ENCODE data around the gene PRSS38. TPM values are rescaled to one million over a fixed set of nuclear protein-coding genes. Genes with fewer than 3 reads are reported as not detected.

Gene PRSS38
- polyA plus RNA-seq, 1 donor (not counting 4 experiments of a cell fraction or from before 2014, with no cell fraction given), result not detected

DNA sequence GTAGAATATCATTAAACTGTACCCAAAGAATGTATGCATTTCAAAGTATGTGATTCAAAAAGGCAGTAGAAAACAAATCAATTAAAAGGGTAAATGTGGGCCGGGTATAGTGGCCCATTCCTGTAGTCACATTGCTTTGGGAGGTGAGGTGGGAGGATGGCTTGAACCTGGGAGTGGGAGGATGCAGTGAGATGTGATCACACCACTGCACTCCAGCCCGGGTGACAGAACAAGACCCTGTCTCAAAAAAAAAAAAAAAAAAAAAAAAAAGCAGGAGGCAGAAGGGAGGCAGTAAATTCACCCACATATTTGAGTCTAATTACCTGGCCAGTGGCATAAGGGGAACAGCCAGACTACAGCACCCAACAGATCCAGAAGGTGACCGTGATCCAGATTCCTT is 17.9 kb upstream of the PRSS38 start:
- no peak for FAIRE-seq
- H3K27ac ChIP-seq (ENCODE audit: control insufficient read depth, insufficient read depth, low read length), result no peak overlapping the region

DNA sequence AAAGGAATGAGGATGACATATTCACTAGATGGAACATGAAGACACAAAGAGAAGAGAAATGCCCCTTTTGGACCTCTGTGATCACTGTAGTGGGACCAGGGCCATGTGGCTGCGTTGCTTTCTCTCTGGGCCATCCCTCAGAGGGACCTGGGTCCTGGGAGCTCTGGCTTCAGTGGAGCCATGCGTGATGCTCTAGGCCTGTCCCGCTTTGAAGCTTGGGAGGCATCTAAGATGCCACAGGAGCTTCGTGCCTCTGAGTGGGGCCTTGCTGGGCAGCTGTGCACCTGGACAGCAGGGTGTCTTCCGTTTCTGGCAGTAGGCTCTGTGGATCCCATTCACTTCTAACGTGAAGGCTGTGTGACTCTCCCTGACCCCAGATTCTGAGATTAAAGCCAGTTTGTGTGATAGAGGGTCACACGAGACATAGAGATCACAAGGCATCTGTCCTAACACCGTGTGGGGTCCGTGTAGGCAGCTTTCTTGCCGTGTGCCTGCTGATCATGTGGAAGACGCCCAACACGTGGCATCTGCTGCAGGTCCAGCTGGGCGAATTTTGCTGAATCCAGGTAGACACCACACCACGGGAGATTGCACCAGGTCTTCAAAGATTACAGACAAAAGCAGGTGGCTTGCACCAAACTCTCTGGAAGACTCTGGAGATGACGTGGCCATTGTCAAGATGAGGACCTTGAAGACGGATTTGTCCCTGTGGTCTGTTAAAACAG is 17.2 kb upstream of the PRSS38 start:
- Histone ChIP-seq H4K20me1 (ENCODE audit: control insufficient read depth, extremely low read depth, insufficient read depth, low read length) (no peaks in the 10 kb centered on the region), H3K9me1 (ENCODE audit: control insufficient read depth, extremely low read depth, insufficient read depth, low read length) (no peaks in the 10 kb centered on the region), H3K27ac (ENCODE audit: control insufficient read depth, insufficient read depth, low read length) (no peak overlapping the region), H3K27me3 (ENCODE audit: control insufficient read depth, extremely low read depth, insufficient read depth, low read length) (peaks cover 17% of the 10 kb centered on the region), H3K4me2 (ENCODE audit: control insufficient read depth, extremely low read depth, insufficient read depth, low read depth, low read length) (no peak overlapping the region), H2AFZ (ENCODE audit: control insufficient read depth, low read length) (no peak overlapping the region), H3K4me1 (ENCODE audit: control insufficient read depth, extremely low read depth, insufficient read depth, low read length) (peaks cover 3% of the 10 kb centered on the region), H3K9me3 (ENCODE audit: control insufficient read depth, low read depth, low read length) (no peaks in the 10 kb centered on the region), H3K9ac (ENCODE audit: control insufficient read depth, extremely low read depth, insufficient read depth, low read length) (no peak overlapping the region), H3K4me3 (ENCODE audit: control insufficient read depth in 2 of 3, extremely low read depth in 1 of 3, insufficient read depth in 2 of 3, low read depth in 1 of 3, low read length in 3 of 3) (no peak overlapping the region), H3K36me3 (ENCODE audit: control insufficient read depth in 2 of 2, extremely low read depth in 1 of 2, insufficient read depth in 2 of 2, low read length in 2 of 2) (no peaks in the 10 kb centered on the region), H3K79me2 (ENCODE audit: control insufficient read depth, insufficient read depth, low read length) (no peaks in the 10 kb centered on the region)
- dilution Hi-C loops (cut with MboI; ENCODE audit: extremely low pct_ligation_motif_present, low sequenced_read_pairs), result loop anchor here (10.0 kb wide), 1 partner anchor 127 kb away; no protein-coding TSS in a partner anchor
- DNase-seq (ENCODE audit: low read depth, low spot score), result no peak
- no peak for TF ChIP-seq EZH2 (IDR thresholded peaks at IDR 0.05; ENCODE audit: low read length)
- TF ChIP-seq, protein P1, sequence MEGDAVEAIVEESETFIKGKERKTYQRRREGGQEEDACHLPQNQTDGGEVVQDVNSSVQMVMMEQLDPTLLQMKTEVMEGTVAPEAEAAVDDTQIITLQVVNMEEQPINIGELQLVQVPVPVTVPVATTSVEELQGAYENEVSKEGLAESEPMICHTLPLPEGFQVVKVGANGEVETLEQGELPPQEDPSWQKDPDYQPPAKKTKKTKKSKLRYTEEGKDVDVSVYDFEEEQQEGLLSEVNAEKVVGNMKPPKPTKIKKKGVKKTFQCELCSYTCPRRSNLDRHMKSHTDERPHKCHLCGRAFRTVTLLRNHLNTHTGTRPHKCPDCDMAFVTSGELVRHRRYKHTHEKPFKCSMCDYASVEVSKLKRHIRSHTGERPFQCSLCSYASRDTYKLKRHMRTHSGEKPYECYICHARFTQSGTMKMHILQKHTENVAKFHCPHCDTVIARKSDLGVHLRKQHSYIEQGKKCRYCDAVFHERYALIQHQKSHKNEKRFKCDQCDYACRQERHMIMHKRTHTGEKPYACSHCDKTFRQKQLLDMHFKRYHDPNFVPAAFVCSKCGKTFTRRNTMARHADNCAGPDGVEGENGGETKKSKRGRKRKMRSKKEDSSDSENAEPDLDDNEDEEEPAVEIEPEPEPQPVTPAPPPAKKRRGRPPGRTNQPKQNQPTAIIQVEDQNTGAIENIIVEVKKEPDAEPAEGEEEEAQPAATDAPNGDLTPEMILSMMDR (optimal IDR thresholded peaks at IDR 0.05 in 1 of 3, IDR thresholded peaks at IDR 0.05 in 1 of 3, conservative IDR thresholded peaks at IDR 0.05 in 1 of 3; ENCODE audit: extremely low read depth in 1 of 3, insufficient read depth in 2 of 3, low read length in 3 of 3), result no peak
- FAIRE-seq, result no peak

More for the DNA sequence above, 17.9 kb upstream of the PRSS38 start:
- Histone ChIP-seq H3K4me3 (ENCODE audit: control insufficient read depth in 2 of 3, extremely low read depth in 1 of 3, insufficient read depth in 2 of 3, low read depth in 1 of 3, low read length in 3 of 3) (no peak overlapping the region), H3K9ac (ENCODE audit: control insufficient read depth, extremely low read depth, insufficient read depth, low read length) (no peak overlapping the region), H2AFZ (ENCODE audit: control insufficient read depth, low read length) (no peak overlapping the region), H3K36me3 (ENCODE audit: control insufficient read depth in 2 of 2, extremely low read depth in 1 of 2, insufficient read depth in 2 of 2, low read length in 2 of 2) (no peaks in the 10 kb centered on the region), H3K4me1 (ENCODE audit: control insufficient read depth, extremely low read depth, insufficient read depth, low read length) (peaks cover 3% of the 10 kb centered on the region), H3K9me1 (ENCODE audit: control insufficient read depth, extremely low read depth, insufficient read depth, low read length) (no peaks in the 10 kb centered on the region), H3K79me2 (ENCODE audit: control insufficient read depth, insufficient read depth, low read length) (no peaks in the 10 kb centered on the region), H3K27me3 (ENCODE audit: control insufficient read depth, extremely low read depth, insufficient read depth, low read length) (peaks cover 17% of the 10 kb centered on the region), H3K4me2 (ENCODE audit: control insufficient read depth, extremely low read depth, insufficient read depth, low read depth, low read length) (no peak overlapping the region), H4K20me1 (ENCODE audit: control insufficient read depth, extremely low read depth, insufficient read depth, low read length) (no peaks in the 10 kb centered on the region), H3K9me3 (ENCODE audit: control insufficient read depth, low read depth, low read length) (no peaks in the 10 kb centered on the region)
- no peak for TF ChIP-seq EZH2 (IDR thresholded peaks at IDR 0.05; ENCODE audit: low read length)
- TF ChIP-seq, protein P1 (optimal IDR thresholded peaks at IDR 0.05 in 1 of 3, IDR thresholded peaks at IDR 0.05 in 1 of 3, conservative IDR thresholded peaks at IDR 0.05 in 1 of 3; ENCODE audit: extremely low read depth in 1 of 3, insufficient read depth in 2 of 3, low read length in 3 of 3), result no peak
- DNase-seq (ENCODE audit: low read depth, low spot score), result no peak
- dilution Hi-C loops (cut with MboI; ENCODE audit: extremely low pct_ligation_motif_present, low sequenced_read_pairs), result loop anchor here (10.0 kb wide), 1 partner anchor 127 kb away; no protein-coding TSS in a partner anchor
